Adipocyte (in vitro differentiated cells): ENCODE results near the gene GNAT3.

Experiments
- DNase-seq: peaks from one replicate; pipeline ENCODE4 v3.0.0-alpha.2; 2015; ENCODE audit warnings: low read depth
- H3K27me3 ChIP-seq: replicated peaks from 2 replicates; pipeline ENCODE4 v1.7.0; 2013; ENCODE audit warnings: mild to moderate bottlenecking, low read length, moderate library complexity; ENCODE audit not compliant: control insufficient read depth, insufficient read depth
- H3K36me3 ChIP-seq: 2 replicates; pipeline ENCODE4 v1.7.0; 2013; ENCODE audit warnings: low read length, mild to moderate bottlenecking, moderate library complexity; ENCODE audit not compliant: control insufficient read depth, insufficient read depth, severe bottlenecking
- H3K4me1 ChIP-seq: 2 replicates; pipeline ENCODE4 v1.7.0; 2013; ENCODE audit warnings: mild to moderate bottlenecking, low read length, moderate library complexity; ENCODE audit not compliant: control insufficient read depth, insufficient read depth
- H3K4me3 ChIP-seq: 2 replicates; pipeline ENCODE4 v1.7.0; 2013; ENCODE audit warnings: mild to moderate bottlenecking, low read length, moderate library complexity
- H3K9ac ChIP-seq: 2 replicates; pipeline ENCODE4 v1.7.0; 2013; ENCODE audit warnings: mild to moderate bottlenecking, low read length, moderate library complexity
- H3K9me3 ChIP-seq: 2 replicates; pipeline ENCODE4 v1.7.0; 2013; ENCODE audit warnings: mild to moderate bottlenecking, low read length, moderate library complexity; ENCODE audit not compliant: control insufficient read depth

Gene GNAT3

GRCh38 chr7:80530136-80530535 lies 18.3 kb upstream of the GNAT3 start:
- H3K36me3 ChIP-seq, result no peaks in the 10 kb centered on the region
- peaks cover 7% of the 10 kb centered on the region for H3K9me3 ChIP-seq
- no peaks in the 10 kb centered on the region for H3K27me3 ChIP-seq
- no peak for DNase-seq
- H3K9ac ChIP-seq, result peak overlapping the region; percentile 31
- H3K4me1 ChIP-seq, result peaks cover 25% of the 10 kb centered on the region
- H3K4me3 ChIP-seq, result no peak overlapping the region

- Histone ChIP-seq H3K27me3 (no peaks in the 10 kb centered on the region), H3K9me3 (peaks cover 7% of the 10 kb centered on the region), H3K4me1 (peaks cover 25% of the 10 kb centered on the region), H3K4me3 (no peak overlapping the region), H3K9ac (no peak overlapping the region), H3K36me3 (no peaks in the 10 kb centered on the region)
- no peak for DNase-seq
These were observed 17.5 kb upstream of the GNAT3 start for GRCh38 chr7:80529362-80529761.

GRCh38 chr7:80528689-80529088 lies 16.8 kb upstream of the GNAT3 start:
- Histone ChIP-seq H3K9me3 (peaks cover 7% of the 10 kb centered on the region), H3K9ac (no peak overlapping the region), H3K4me1 (peaks cover 24% of the 10 kb centered on the region), H3K27me3 (no peaks in the 10 kb centered on the region), H3K4me3 (no peak overlapping the region), H3K36me3 (no peaks in the 10 kb centered on the region)
- no peak for DNase-seq

GRCh38 chr7:80526472-80526871 lies 14.6 kb upstream of the GNAT3 start:
- H3K4me1 ChIP-seq, result peaks cover 15% of the 10 kb centered on the region
- no peaks in the 10 kb centered on the region for H3K36me3 ChIP-seq
- no peak overlapping the region for H3K9ac ChIP-seq
- H3K4me3 ChIP-seq, result no peak overlapping the region
- H3K27me3 ChIP-seq, result no peaks in the 10 kb centered on the region
- DNase-seq, result no peak
- H3K9me3 ChIP-seq, result no peaks in the 10 kb centered on the region

- no peaks in the 10 kb centered on the region for H3K36me3 ChIP-seq
- no peaks in the 10 kb centered on the region for H3K27me3 ChIP-seq
- no peaks in the 10 kb centered on the region for H3K9me3 ChIP-seq
- no peak overlapping the region for H3K9ac ChIP-seq
- peaks cover 4% of the 10 kb centered on the region for H3K4me1 ChIP-seq
- no peak for DNase-seq
- H3K4me3 ChIP-seq, result no peak overlapping the region
These were observed 12.8 kb upstream of the GNAT3 start for GRCh38 chr7:80524693-80525092.

GRCh38 chr7:80521809-80522208 lies 9.9 kb upstream of the GNAT3 start:
- DNase-seq, result no peak
- H3K27me3 ChIP-seq, result no peaks in the 10 kb centered on the region
- H3K4me1 ChIP-seq, result peaks cover 8% of the 10 kb centered on the region
- H3K9me3 ChIP-seq, result no peaks in the 10 kb centered on the region
- H3K4me3 ChIP-seq, result no peak overlapping the region
- H3K9ac ChIP-seq, result no peak overlapping the region
- no peaks in the 10 kb centered on the region for H3K36me3 ChIP-seq

- no peaks in the 10 kb centered on the region for H3K36me3 ChIP-seq
These were observed 8.3 kb upstream of the GNAT3 start for GRCh38 chr7:80520199-80520598.

GRCh38 chr7:80517282-80517747 lies 5.5 kb upstream of the GNAT3 start:
- Histone ChIP-seq H3K27me3 (no peaks in the 10 kb centered on the region), H3K4me1 (peaks cover 25% of the 10 kb centered on the region), H3K36me3 (no peaks in the 10 kb centered on the region), H3K4me3 (no peak overlapping the region), H3K9me3 (no peaks in the 10 kb centered on the region), H3K9ac (no peak overlapping the region)
- peak; percentile 15 for DNase-seq

More at GRCh38 chr7:80520199-80520598, 8.3 kb upstream of the GNAT3 start:
- Histone ChIP-seq H3K4me3 (no peak overlapping the region), H3K4me1 (peaks cover 22% of the 10 kb centered on the region), H3K9ac (no peak overlapping the region), H3K27me3 (no peaks in the 10 kb centered on the region), H3K9me3 (no peaks in the 10 kb centered on the region)
- no peak for DNase-seq

GRCh38 chr7:80515298-80515697 lies 3.4 kb upstream of the GNAT3 start:
- Histone ChIP-seq H3K4me3 (no peak overlapping the region), H3K36me3 (no peaks in the 10 kb centered on the region), H3K4me1 (peaks cover 25% of the 10 kb centered on the region), H3K9ac (no peak overlapping the region), H3K9me3 (no peaks in the 10 kb centered on the region), H3K27me3 (no peaks in the 10 kb centered on the region)
- DNase-seq, result no peak

GRCh38 chr7:80510021-80510420 lies 1.8 kb downstream of the GNAT3 start:
- Histone ChIP-seq H3K4me3 (no peak overlapping the region), H3K9ac (no peak overlapping the region), H3K27me3 (no peaks in the 10 kb centered on the region), H3K36me3 (no peaks in the 10 kb centered on the region), H3K4me1 (peaks cover 24% of the 10 kb centered on the region), H3K9me3 (no peaks in the 10 kb centered on the region)
- no peak for DNase-seq

- DNase-seq, result peak; percentile 57
- no peaks in the 10 kb centered on the region for H3K36me3 ChIP-seq
- H3K9me3 ChIP-seq, result no peaks in the 10 kb centered on the region
- peak overlapping the region; percentile 39 for H3K9ac ChIP-seq
- peaks cover 23% of the 10 kb centered on the region for H3K4me1 ChIP-seq
- H3K27me3 ChIP-seq, result no peaks in the 10 kb centered on the region
- no peak overlapping the region for H3K4me3 ChIP-seq
These were observed 3.4 kb downstream of the GNAT3 start for GRCh38 chr7:80508440-80508839.

- Histone ChIP-seq H3K9me3 (no peaks in the 10 kb centered on the region), H3K27me3 (no peaks in the 10 kb centered on the region), H3K9ac (no peak overlapping the region), H3K4me3 (no peak overlapping the region), H3K4me1 (peaks cover 23% of the 10 kb centered on the region), H3K36me3 (no peaks in the 10 kb centered on the region)
- DNase-seq, result no peak
These were observed 5.9 kb downstream of the GNAT3 start for GRCh38 chr7:80505900-80506500.
